Glomerular endothelial cell (primary cell): ENCODE measurements around the gene SERPINA5. TPM values are rescaled to one million over a fixed set of nuclear protein-coding genes. Genes with fewer than 3 reads are reported as not detected.
"Not testable (repeated sequence)": the region's sequence is repeated elsewhere in the genome, so short reads cannot be mapped to it uniquely, and the experiment has no call there.

Source experiments
- DNase-seq: peaks from one replicate; pipeline ENCODE4 v3.0.0-alpha.2; 2011; ENCODE audit warnings: low read depth, low spot score; ENCODE audit errors: extremely low read depth
- total RNA-seq: library from RNA; depleted of rRNA; stranded (reverse); fragments of >200 nt; gene quantifications from 2 replicates; pipeline ENCODE4 v1.2.3, GENCODE V29; 2015

The SERPINA5 gene
- total RNA-seq, 1 donor from 2014 or later, result 1.1 TPM

GRCh38 chr14:94573475-94574277 is 7.5 kb upstream of the SERPINA5 start:
- no peak for DNase-seq

GRCh38 chr14:94574336-94574735 is 6.9 kb upstream of the SERPINA5 start:
- DNase-seq, result no peak

- DNase-seq, result no peak
Observed at GRCh38 chr14:94575730-94576585, 5.3 kb upstream of the SERPINA5 start.

GRCh38 chr14:94577472-94577871 is 3.8 kb upstream of the SERPINA5 start:
- DNase-seq, result not testable (repeated sequence)

GRCh38 chr14:94578712-94579111 is 2.5 kb upstream of the SERPINA5 start:
- DNase-seq, result no peak

- no peak for DNase-seq
Observed at GRCh38 chr14:94582199-94582750, 1.0 kb downstream of the SERPINA5 start.

DNA sequence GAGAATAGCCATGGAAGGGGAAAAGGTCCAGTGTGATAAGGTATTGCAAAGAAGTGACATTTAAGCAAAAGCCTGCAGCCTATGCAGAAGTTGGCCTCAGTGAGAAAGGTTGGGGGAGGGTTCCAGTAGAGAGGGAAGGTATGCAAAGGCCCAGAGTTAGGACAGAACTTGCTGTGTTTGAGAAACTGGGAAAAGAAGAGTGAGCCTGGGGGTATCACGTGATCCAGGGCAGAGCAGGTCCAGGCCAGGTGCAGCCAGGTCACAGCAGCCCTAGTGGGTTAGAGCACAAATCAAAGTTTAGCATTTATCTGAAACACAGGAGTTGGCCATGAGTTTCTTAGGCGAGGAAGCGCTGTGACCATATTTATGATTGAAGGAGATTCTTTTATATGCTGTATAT is 1.6 kb downstream of the SERPINA5 start:
- no peak for DNase-seq

GRCh38 chr14:94583557-94583956 is 2.3 kb downstream of the SERPINA5 start:
- DNase-seq, result no peak

- DNase-seq, result no peak
Observed at GRCh38 chr14:94584591-94585280, 3.5 kb downstream of the SERPINA5 start.

- DNase-seq, result no peak
Observed at GRCh38 chr14:94586635-94587034, 5.4 kb downstream of the SERPINA5 start.

GRCh38 chr14:94588311-94588710 is 7.1 kb downstream of the SERPINA5 start:
- DNase-seq, result no peak

- no peak for DNase-seq
Observed at GRCh38 chr14:94591073-94591472, 9.8 kb downstream of the SERPINA5 start.

DNA sequence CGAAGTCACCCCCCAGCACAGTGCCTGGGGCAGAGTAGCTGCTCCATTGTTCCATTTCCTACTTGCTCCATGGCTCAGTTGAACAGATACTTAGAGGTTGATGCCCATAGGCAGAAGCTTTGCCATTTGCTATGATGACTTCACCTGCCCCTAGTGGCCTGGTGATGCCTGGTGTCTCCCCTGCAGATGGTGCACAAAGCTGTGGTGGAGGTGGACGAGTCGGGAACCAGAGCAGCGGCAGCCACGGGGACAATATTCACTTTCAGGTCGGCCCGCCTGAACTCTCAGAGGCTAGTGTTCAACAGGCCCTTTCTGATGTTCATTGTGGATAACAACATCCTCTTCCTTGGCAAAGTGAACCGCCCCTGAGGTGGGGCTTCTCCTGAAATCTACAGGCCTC is 10.6 kb downstream of the SERPINA5 start:
- DNase-seq, result no peak

DNA sequence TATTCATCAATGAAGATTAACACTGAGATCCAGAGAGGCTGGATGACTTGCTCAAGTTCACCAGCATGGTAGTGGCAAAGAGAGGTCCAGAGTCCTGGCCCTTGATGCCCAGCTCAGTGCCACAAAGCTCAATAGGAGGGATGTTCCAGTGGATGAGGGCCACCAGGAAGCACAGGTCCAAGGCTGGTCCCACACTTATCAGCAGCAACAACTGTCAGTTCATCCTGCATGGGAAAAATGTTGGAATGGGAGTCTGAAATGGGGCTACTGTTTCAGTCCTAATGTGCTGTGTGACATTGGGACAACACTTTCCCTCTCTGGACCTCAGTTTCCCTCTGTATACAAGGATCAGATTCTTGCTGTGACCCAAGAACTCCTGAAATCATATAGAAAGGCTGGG is 11.2 kb downstream of the SERPINA5 start:
- no peak for DNase-seq

DNA sequence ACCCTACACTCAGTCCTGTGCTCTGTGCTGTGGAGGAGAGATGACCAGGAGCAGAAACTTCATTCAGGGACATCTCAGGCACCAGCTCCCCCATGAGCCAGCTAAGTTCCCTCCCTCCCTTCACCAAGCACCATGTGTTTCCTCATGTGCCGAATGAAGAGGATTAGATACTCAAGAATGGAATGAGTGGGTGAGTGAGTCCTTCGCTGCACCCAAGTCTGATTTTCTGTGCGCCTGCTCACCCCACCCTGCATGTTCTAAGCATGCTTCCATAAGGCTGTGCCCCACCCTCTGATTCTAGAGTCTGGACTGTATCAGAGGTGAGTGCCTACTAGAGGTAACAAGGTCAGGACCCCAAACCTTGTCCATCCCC is 12.1 kb downstream of the SERPINA5 start:
- DNase-seq, result no peak

GRCh38 chr14:94593749-94594431 is 12.7 kb downstream of the SERPINA5 start:
- no peak for DNase-seq

- no peak for DNase-seq
Observed at GRCh38 chr14:94594441-94594840, 13.2 kb downstream of the SERPINA5 start.

- no peak for DNase-seq
Observed at GRCh38 chr14:94595912-94596311, 14.7 kb downstream of the SERPINA5 start.

- no peak for DNase-seq
Observed at GRCh38 chr14:94596361-94596760, 15.1 kb downstream of the SERPINA5 start.

DNA sequence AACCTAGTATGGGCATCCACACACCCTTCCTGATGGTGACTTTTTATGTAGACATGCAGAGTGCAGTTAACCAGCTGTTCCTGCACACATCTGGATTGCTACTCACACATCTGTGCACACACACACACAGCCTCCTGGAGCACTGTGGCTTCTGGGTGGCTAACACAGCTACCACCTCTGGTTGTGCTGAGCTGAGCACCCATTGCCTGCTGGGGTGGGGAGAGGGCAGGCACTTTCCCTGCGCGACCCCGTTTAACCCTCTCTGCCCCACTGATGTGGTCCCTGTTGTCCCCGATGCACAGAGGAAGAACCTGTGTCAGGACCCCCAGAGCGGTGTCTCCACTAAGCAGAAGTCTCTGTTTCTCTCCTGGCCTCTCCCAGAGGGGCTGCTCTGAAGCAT is 16.6 kb downstream of the SERPINA5 start:
- no peak for DNase-seq

DNA sequence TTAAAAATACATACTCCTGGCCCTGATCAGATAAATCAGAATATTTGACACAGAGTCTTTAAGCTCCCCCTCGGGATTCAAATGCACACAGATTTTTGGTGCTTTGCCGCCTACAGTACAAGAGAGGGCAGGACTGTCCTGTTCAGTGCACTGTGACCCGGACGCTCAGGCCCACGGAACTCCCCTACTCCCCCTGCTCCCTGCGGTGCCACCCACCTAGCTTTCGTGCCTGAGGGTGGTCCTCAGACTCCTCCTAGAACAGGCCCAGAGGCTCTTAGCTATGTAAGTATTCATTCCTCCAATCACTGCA is 17.2 kb downstream of the SERPINA5 start:
- DNase-seq, result no peak
